SK-N-MC (cell line): Measurements from ENCODE around the gene MACROD2.

Source experiments
- DNase-seq: peaks from one replicate; pipeline ENCODE4 v3.0.0-alpha.2; 2011; ENCODE audit warnings: low read depth, low spot score
- H3K27ac ChIP-seq: fragments of 200-600 bp; sonication (generic); 2 replicates; pipeline ENCODE4 v1.5.1; 2016; ENCODE audit warnings: mixed run types
- H3K36me3 ChIP-seq: fragments of 200-600 bp; sonication (generic); 2 replicates; pipeline ENCODE4 v1.6.1; 2017; ENCODE audit warnings: antibody characterized with exemption, low read length, mixed read lengths; ENCODE audit not compliant: insufficient read depth
- H3K4me3 ChIP-seq: fragments of 200-600 bp; sonication (generic); 2 replicates; pipeline ENCODE4 v1.5.1; 2016
- H3K9ac ChIP-seq: fragments of 200-600 bp; sonication (generic); 2 replicates; pipeline ENCODE4 v1.8.0; 2017; ENCODE audit warnings: mixed run types, mixed read lengths; ENCODE audit not compliant: insufficient read length
- H3K9me3 ChIP-seq: fragments of 200-600 bp; sonication (generic); 2 replicates; pipeline ENCODE4 v1.6.1; 2017; ENCODE audit warnings: low read depth, mild to moderate bottlenecking, antibody characterized with exemption, low read length, moderate library complexity, mixed read lengths
- EZH2 ChIP-seq: fragments of 200-600 bp; sonication (generic); IDR thresholded peaks from one replicate; pipeline ENCODE4 v1.6.1; 2017; ENCODE audit warnings: antibody characterized with exemption
- FOXP2 ChIP-seq: optimal IDR thresholded peaks from 2 replicates; pipeline ENCODE3; 2011; ENCODE audit warnings: mild to moderate bottlenecking, moderate library complexity; ENCODE audit not compliant: insufficient read depth; ENCODE audit errors: extremely low read length, control extremely low read depth
- POLR2AphosphoS5 ChIP-seq: IDR thresholded peaks from 2 replicates; pipeline ENCODE4 v1.6.1; 2012; ENCODE audit warnings: mild to moderate bottlenecking, low read depth, low read length, borderline replicate concordance

The MACROD2 gene

GRCh38 chr20:15576411-15576810 lies 1581.1 kb downstream of the MACROD2 start:
- no peak for TF ChIP-seq FOXP2
- no peak for TF ChIP-seq POLR2AphosphoS5
- no peak for TF ChIP-seq EZH2
- Histone ChIP-seq H3K4me3 (no peak overlapping the region), H3K9ac (no peak overlapping the region), H3K9me3 (no peaks in the 10 kb centered on the region), H3K27ac (no peak overlapping the region), H3K36me3 (no peaks in the 10 kb centered on the region)
- DNase-seq = no peak

GRCh38 chr20:15578113-15578512 lies 1582.8 kb downstream of the MACROD2 start:
- Histone ChIP-seq H3K27ac (peak overlapping the region; percentile 95), H3K9me3 (no peaks in the 10 kb centered on the region), H3K4me3 (no peak overlapping the region), H3K36me3 (no peaks in the 10 kb centered on the region), H3K9ac (no peak overlapping the region)
- no peak for DNase-seq
- no peak for TF ChIP-seq EZH2
- no peak for TF ChIP-seq POLR2AphosphoS5

- TF ChIP-seq POLR2AphosphoS5 (peak; percentile 56; the same call in 1 of the 2 replicates), FOXP2 (no peak)
- Histone ChIP-seq H3K36me3 (no peaks in the 10 kb centered on the region), H3K4me3 (peak overlapping the region; percentile 65), H3K9me3 (no peaks in the 10 kb centered on the region), H3K27ac (peak overlapping the region; percentile 95), H3K9ac (peak overlapping the region; percentile 56)
- peak; percentile 89 for DNase-seq
Observed at GRCh38 chr20:15579688-15580087, 1584.4 kb downstream of the MACROD2 start.

GRCh38 chr20:15582146-15582760 lies 1586.9 kb downstream of the MACROD2 start:
- H3K9ac ChIP-seq = no peak overlapping the region
- no peaks in the 10 kb centered on the region for H3K9me3 ChIP-seq
- TF ChIP-seq FOXP2 (no peak), EZH2 (no peak), POLR2AphosphoS5 (no peak)
- no peak for DNase-seq
- H3K4me3 ChIP-seq = no peak overlapping the region
- H3K27ac ChIP-seq = no peak overlapping the region
- H3K36me3 ChIP-seq = no peaks in the 10 kb centered on the region

- TF ChIP-seq FOXP2 (no peak), POLR2AphosphoS5 (no peak), EZH2 (no peak)
- DNase-seq = no peak
- Histone ChIP-seq H3K36me3 (no peaks in the 10 kb centered on the region), H3K4me3 (no peak overlapping the region), H3K27ac (no peak overlapping the region), H3K9me3 (no peaks in the 10 kb centered on the region), H3K9ac (no peak overlapping the region)
Observed at GRCh38 chr20:15584507-15584906, 1589.2 kb downstream of the MACROD2 start.

- Histone ChIP-seq H3K36me3 (no peaks in the 10 kb centered on the region), H3K27ac (no peak overlapping the region), H3K9me3 (no peaks in the 10 kb centered on the region), H3K9ac (no peak overlapping the region), H3K4me3 (no peak overlapping the region)
- no peak for TF ChIP-seq FOXP2
- DNase-seq = no peak
Observed at GRCh38 chr20:15593081-15593480, 1597.8 kb downstream of the MACROD2 start.

GRCh38 chr20:15594158-15594695 lies 1598.9 kb downstream of the MACROD2 start:
- no peak for TF ChIP-seq FOXP2
- no peak for TF ChIP-seq POLR2AphosphoS5
- TF ChIP-seq EZH2 = no peak

GRCh38 chr20:15596220-15596890 lies 1601.0 kb downstream of the MACROD2 start:
- H3K9me3 ChIP-seq = no peaks in the 10 kb centered on the region
- TF ChIP-seq POLR2AphosphoS5 (no peak), FOXP2 (no peak), EZH2 (no peak)
- DNase-seq = no peak
- H3K9ac ChIP-seq = no peak overlapping the region
- H3K36me3 ChIP-seq = no peaks in the 10 kb centered on the region
- no peak overlapping the region for H3K4me3 ChIP-seq
- no peak overlapping the region for H3K27ac ChIP-seq

More at GRCh38 chr20:15594158-15594695, 1598.9 kb downstream of the MACROD2 start:
- DNase-seq = no peak
- no peaks in the 10 kb centered on the region for H3K9me3 ChIP-seq
- no peak overlapping the region for H3K9ac ChIP-seq
- no peak overlapping the region for H3K27ac ChIP-seq
- H3K36me3 ChIP-seq = no peaks in the 10 kb centered on the region
- H3K4me3 ChIP-seq = no peak overlapping the region
